ENCODE results near the gene SYNE1. TPM values are rescaled to one million over a fixed set of nuclear protein-coding genes. Genes with fewer than 3 reads are reported as not detected.

Gene SYNE1
- total RNA-seq, 1 experiment from 2014 or later: 6.5 TPM

DNA sequence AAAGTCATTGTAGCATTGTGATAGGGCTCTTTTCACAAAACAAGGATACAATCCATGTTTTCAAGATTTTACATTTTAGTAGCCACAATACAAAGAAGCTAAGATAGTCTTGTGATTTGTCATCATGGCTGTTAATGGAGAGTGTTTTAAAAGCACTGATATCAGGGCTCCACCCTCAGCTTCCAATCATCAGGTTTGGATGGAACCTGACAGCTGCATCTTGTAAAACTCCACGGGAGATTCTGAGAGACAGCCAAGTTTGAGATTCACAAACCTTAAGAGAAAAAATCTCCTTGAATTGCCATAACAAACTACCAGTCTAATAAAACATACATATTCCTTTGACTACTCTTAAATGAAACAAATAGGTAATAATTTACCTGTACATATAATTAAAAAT is 549.5 kb downstream of the SYNE1 start:
- POLR2A ChIA-PET: no interaction called here
- Mint-ChIP-seq H3K4me3 (no peak overlapping the region), H3K4me1 (peaks cover 10% of the 10 kb centered on the region), H3K36me3 (no peaks in the 10 kb centered on the region), H3K27ac (no peak overlapping the region), H3K9me3 (peaks cover 10% of the 10 kb centered on the region), H3K27me3 (ENCODE audit: low read depth) (no peaks in the 10 kb centered on the region)
- TF ChIP-seq ZNF423 (CRISPR knock-in tag; IDR thresholded peaks at IDR 0.05): no peak
- no peak for TF ChIP-seq ZNF232 (CRISPR knock-in tag; IDR thresholded peaks at IDR 0.05)
- no peak for TF ChIP-seq ZNF416 (CRISPR knock-in tag; IDR thresholded peaks at IDR 0.05)
- no peak for TF ChIP-seq ZNF512 (CRISPR knock-in tag; IDR thresholded peaks at IDR 0.05; ENCODE audit: borderline replicate concordance)
- no peak for ATAC-seq
- no peak for DNase-seq (ENCODE audit: low spot score)
- CTCF ChIA-PET: no interaction called here

DNA sequence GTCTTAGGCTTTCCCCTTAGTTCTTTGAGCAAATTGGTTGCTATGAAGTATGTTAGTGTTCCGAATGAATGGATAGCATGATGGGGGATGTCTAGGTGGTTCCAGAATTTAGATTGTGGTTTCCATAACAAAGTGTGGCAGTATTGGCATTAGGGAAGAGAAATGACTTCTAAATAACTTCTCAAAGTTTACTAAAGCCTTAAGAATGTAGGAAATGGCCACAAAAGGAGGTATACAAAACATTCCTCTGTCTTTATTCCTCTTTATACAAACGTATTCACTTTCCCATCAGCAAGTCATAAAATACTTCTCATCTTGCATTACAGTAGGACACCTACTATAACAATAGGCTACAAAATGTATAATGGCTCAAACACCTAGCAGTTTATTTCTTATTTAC is 550.1 kb downstream of the SYNE1 start:
- CTCF ChIA-PET: no interaction called here
- DNase-seq (ENCODE audit: low spot score) (no peak), ATAC-seq (no peak)
- Mint-ChIP-seq H3K36me3 (no peaks in the 10 kb centered on the region), H3K27me3 (ENCODE audit: low read depth) (no peaks in the 10 kb centered on the region), H3K4me3 (no peak overlapping the region), H3K27ac (no peak overlapping the region), H3K4me1 (peaks cover 10% of the 10 kb centered on the region), H3K9me3 (peaks cover 15% of the 10 kb centered on the region)
- POLR2A ChIA-PET: no interaction called here
- TF ChIP-seq ELF4 (CRISPR knock-in tag; IDR thresholded peaks at IDR 0.05; ENCODE audit: low read depth) (no peak), PREB (CRISPR knock-in tag; IDR thresholded peaks at IDR 0.05; ENCODE audit: borderline replicate concordance) (no peak), FOXP4 (CRISPR knock-in tag; IDR thresholded peaks at IDR 0.05) (no peak), ETV6 (CRISPR knock-in tag; IDR thresholded peaks at IDR 0.05) (no peak)

GRCh38 chr6:152086223-152086873 is 550.8 kb downstream of the SYNE1 start:
- ATAC-seq (no peak), DNase-seq (ENCODE audit: low spot score) (no peak)
- TF ChIP-seq, protein P1, sequence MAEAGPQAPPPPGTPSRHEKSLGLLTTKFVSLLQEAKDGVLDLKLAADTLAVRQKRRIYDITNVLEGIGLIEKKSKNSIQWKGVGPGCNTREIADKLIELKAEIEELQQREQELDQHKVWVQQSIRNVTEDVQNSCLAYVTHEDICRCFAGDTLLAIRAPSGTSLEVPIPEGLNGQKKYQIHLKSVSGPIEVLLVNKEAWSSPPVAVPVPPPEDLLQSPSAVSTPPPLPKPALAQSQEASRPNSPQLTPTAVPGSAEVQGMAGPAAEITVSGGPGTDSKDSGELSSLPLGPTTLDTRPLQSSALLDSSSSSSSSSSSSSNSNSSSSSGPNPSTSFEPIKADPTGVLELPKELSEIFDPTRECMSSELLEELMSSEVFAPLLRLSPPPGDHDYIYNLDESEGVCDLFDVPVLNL (CRISPR knock-in tag; IDR thresholded peaks at IDR 0.05; ENCODE audit: borderline replicate concordance, low read depth): no peak
- TF ChIP-seq HMGA2 (CRISPR knock-in tag; IDR thresholded peaks at IDR 0.05) (peak; percentile 97), USF1 (CRISPR knock-in tag; IDR thresholded peaks at IDR 0.05) (no peak)
- Mint-ChIP-seq H3K4me3 (no peak overlapping the region), H3K27ac (no peak overlapping the region), H3K4me1 (peaks cover 7% of the 10 kb centered on the region), H3K9me3 (peaks cover 15% of the 10 kb centered on the region), H3K27me3 (ENCODE audit: low read depth) (no peaks in the 10 kb centered on the region), H3K36me3 (no peaks in the 10 kb centered on the region)
- ChIA-PET POLR2A (no interaction called here), CTCF (no interaction called here)

DNA sequence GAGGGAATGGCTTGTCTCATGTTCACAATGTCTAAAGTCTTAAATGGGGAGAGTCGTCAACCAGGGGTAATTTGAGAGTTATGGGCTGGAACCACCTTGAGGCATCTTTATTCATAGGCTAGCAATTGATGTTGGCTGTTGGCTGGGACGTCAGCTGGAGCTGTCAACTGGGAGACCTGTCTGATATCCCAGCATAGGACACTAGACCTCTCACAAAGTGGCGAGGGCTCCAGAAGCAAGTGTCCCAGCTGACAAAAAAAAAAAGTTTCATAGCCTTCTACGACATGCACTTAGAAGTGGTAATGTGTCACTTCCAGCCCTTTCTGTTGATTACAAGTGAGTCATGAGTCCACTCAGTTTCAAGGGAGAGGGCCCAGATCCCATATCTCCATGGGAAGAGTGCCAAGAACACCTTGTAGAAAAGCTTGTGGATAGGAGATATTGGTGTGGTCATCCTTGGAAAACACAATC is 551.7 kb downstream of the SYNE1 start:
- peaks cover 3% of the 10 kb centered on the region; the same call in 1 of the 2 replicates for H3K4me1 Mint-ChIP-seq
- H3K9me3 Mint-ChIP-seq: peaks cover 15% of the 10 kb centered on the region
- ATAC-seq (no peak), DNase-seq (ENCODE audit: low spot score) (no peak)
- CTCF ChIA-PET: no interaction called here
- POLR2A ChIA-PET: no interaction called here
- H3K36me3 Mint-ChIP-seq: no peaks in the 10 kb centered on the region
- no peak overlapping the region for H3K27ac Mint-ChIP-seq
- no peaks in the 10 kb centered on the region for H3K27me3 Mint-ChIP-seq (ENCODE audit: low read depth)
- H3K4me3 Mint-ChIP-seq: no peak overlapping the region
- TF ChIP-seq MXD4 (CRISPR knock-in tag; IDR thresholded peaks at IDR 0.05; ENCODE audit: borderline replicate concordance): no peak
- TF ChIP-seq, protein P2, sequence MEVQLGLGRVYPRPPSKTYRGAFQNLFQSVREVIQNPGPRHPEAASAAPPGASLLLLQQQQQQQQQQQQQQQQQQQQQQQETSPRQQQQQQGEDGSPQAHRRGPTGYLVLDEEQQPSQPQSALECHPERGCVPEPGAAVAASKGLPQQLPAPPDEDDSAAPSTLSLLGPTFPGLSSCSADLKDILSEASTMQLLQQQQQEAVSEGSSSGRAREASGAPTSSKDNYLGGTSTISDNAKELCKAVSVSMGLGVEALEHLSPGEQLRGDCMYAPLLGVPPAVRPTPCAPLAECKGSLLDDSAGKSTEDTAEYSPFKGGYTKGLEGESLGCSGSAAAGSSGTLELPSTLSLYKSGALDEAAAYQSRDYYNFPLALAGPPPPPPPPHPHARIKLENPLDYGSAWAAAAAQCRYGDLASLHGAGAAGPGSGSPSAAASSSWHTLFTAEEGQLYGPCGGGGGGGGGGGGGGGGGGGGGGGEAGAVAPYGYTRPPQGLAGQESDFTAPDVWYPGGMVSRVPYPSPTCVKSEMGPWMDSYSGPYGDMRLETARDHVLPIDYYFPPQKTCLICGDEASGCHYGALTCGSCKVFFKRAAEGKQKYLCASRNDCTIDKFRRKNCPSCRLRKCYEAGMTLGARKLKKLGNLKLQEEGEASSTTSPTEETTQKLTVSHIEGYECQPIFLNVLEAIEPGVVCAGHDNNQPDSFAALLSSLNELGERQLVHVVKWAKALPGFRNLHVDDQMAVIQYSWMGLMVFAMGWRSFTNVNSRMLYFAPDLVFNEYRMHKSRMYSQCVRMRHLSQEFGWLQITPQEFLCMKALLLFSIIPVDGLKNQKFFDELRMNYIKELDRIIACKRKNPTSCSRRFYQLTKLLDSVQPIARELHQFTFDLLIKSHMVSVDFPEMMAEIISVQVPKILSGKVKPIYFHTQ (CRISPR knock-in tag; IDR thresholded peaks at IDR 0.05): no peak
- TF ChIP-seq JUN (CRISPR knock-in tag; IDR thresholded peaks at IDR 0.05): no peak
- no peak for TF ChIP-seq NFATC4 (CRISPR knock-in tag; IDR thresholded peaks at IDR 0.05)
- TF ChIP-seq JAZF1 (CRISPR knock-in tag; IDR thresholded peaks at IDR 0.05): no peak
- no peak for TF ChIP-seq FOXJ3 (CRISPR knock-in tag; IDR thresholded peaks at IDR 0.05; ENCODE audit: borderline replicate concordance)

Data from WTC11 (cell line).